Peyer's patch (tissue), 4 donors: Measurements from ENCODE around the gene FOS. TPM values are rescaled to one million over a fixed set of nuclear protein-coding genes. Genes with fewer than 3 reads are reported as not detected.
A peak's percentile ranks its signal among the peaks of the same experiment; 100 is the strongest.

Source experiments
- DNase-seq, 3 donors: peaks; one replicate each; pipeline ENCODE4 v3.0.0-alpha.2; 2017 to 2019
- H3K27ac ChIP-seq, 4 donors: fragments of 200-600 bp; sonication (generic); one replicate each; pipeline ENCODE4 v1.5.1; 2016 to 2019
- H3K27me3 ChIP-seq, 2 donors: fragments of 200-600 bp; sonication (generic); one replicate each; pipeline ENCODE4 v1.5.1; 2019
- H3K36me3 ChIP-seq, 3 donors: fragments of 200-600 bp; sonication (generic); one replicate each; pipeline ENCODE4 v1.5.1; 2016 to 2019
- H3K4me1 ChIP-seq, 4 donors: fragments of 200-600 bp; sonication (generic); one replicate each; pipeline ENCODE4 v1.5.1; 2016 to 2019
- H3K4me3 ChIP-seq, 4 donors: fragments of 200-600 bp; sonication (generic); 1 replicate in 3 of 4; 2 replicates in 1 of 4; pipeline ENCODE4 v1.5.1; 2016 to 2019; ENCODE audit warnings: mild to moderate bottlenecking in 1 of 4
- H3K9me3 ChIP-seq, 4 donors: fragments of 200-600 bp; sonication (generic); one replicate each; pipeline ENCODE4 v1.5.1; 2016 to 2019; ENCODE audit warnings: mild to moderate bottlenecking in 1 of 4
- CTCF ChIP-seq, 6 experiments: fragments of 450-650 bp in 4 of 6; fragments of 200-600 bp in 2 of 6; sonication (generic) in 1 of 6; IDR thresholded peaks; one replicate each; pipeline ENCODE4 v1.5.1; 2017 to 2019; ENCODE audit warnings: antibody characterized with exemption in 6 of 6, mild to moderate bottlenecking in 3 of 6, moderate library complexity in 1 of 6
- POLR2A ChIP-seq, 2 donors: fragments of 450-650 bp; IDR thresholded peaks; one replicate each; pipeline ENCODE4 v1.5.1; 2017; ENCODE audit warnings: antibody characterized with exemption in 2 of 2, mild to moderate bottlenecking in 2 of 2, moderate library complexity in 2 of 2
- total RNA-seq, 4 donors: library from RNA; depleted of rRNA; stranded (reverse); fragments of >200 nt; gene quantifications; one replicate each; pipeline ENCODE4 v1.1.0, GENCODE V29; 2016

FOS gene
- total RNA-seq, 4 donors from 2014 or later = 267 to 2,466 (median 503) TPM

- H3K4me1 ChIP-seq = peaks cover 0 to 9% (median 0%) of the 10 kb centered on the region in 4 donors
- TF ChIP-seq CTCF (IDR thresholded peaks at IDR 0.05) (no peak), POLR2A (IDR thresholded peaks at IDR 0.05) (no peak)
- DNase-seq = peak in 2 of 3 donors; percentile 69 to 78
- peak overlapping the region; percentile 42 to 78 (median 64) for H3K27ac ChIP-seq
- H3K36me3 ChIP-seq = no peaks in the 10 kb centered on the region
- H3K27me3 ChIP-seq = no peaks in the 10 kb centered on the region
- H3K9me3 ChIP-seq = no peaks in the 10 kb centered on the region
- H3K4me3 ChIP-seq = no peak overlapping the region
Measured at GRCh38 chr14:75310295-75311111, 31.9 kb downstream of the FOS start.

- H3K4me3 ChIP-seq = no peak overlapping the region
- TF ChIP-seq POLR2A (IDR thresholded peaks at IDR 0.05) (no peak), CTCF (IDR thresholded peaks at IDR 0.05) (no peak)
- peaks cover 0 to 9% (median 0%) of the 10 kb centered on the region in 4 donors for H3K4me1 ChIP-seq
- no peak for DNase-seq
- H3K36me3 ChIP-seq = no peaks in the 10 kb centered on the region
- no peaks in the 10 kb centered on the region for H3K9me3 ChIP-seq
- peak overlapping the region; percentile 28 to 78 (median 56) for H3K27ac ChIP-seq
- no peaks in the 10 kb centered on the region for H3K27me3 ChIP-seq
Measured at GRCh38 chr14:75311356-75311755, 32.7 kb downstream of the FOS start.

GRCh38 chr14:75312341-75312740, 33.7 kb downstream of the FOS start:
- Histone ChIP-seq H3K27me3 (no peaks in the 10 kb centered on the region), H3K9me3 (no peaks in the 10 kb centered on the region), H3K27ac (no peak overlapping the region), H3K36me3 (no peaks in the 10 kb centered on the region), H3K4me3 (no peak overlapping the region), H3K4me1 (peaks cover 0 to 9% (median 0%) of the 10 kb centered on the region in 4 donors)
- TF ChIP-seq POLR2A (IDR thresholded peaks at IDR 0.05) (no peak), CTCF (IDR thresholded peaks at IDR 0.05) (no peak)
- DNase-seq = no peak

- no peak for DNase-seq
Measured at GRCh38 chr14:75313294-75313693, 34.7 kb downstream of the FOS start.

GRCh38 chr14:75315144-75315543, 36.5 kb downstream of the FOS start:
- Histone ChIP-seq H3K4me3 (no peak overlapping the region), H3K36me3 (no peaks in the 10 kb centered on the region), H3K27ac (no peak overlapping the region), H3K9me3 (no peaks in the 10 kb centered on the region), H3K27me3 (no peaks in the 10 kb centered on the region), H3K4me1 (peaks cover 0 to 9% (median 0%) of the 10 kb centered on the region in 4 donors)
- no peak for TF ChIP-seq CTCF (IDR thresholded peaks at IDR 0.05)
- no peak for TF ChIP-seq POLR2A (IDR thresholded peaks at IDR 0.05)
- no peak for DNase-seq

More at GRCh38 chr14:75313294-75313693, 34.7 kb downstream of the FOS start:
- Histone ChIP-seq H3K27ac (no peak overlapping the region), H3K4me3 (no peak overlapping the region), H3K4me1 (peaks cover 0 to 9% (median 0%) of the 10 kb centered on the region in 4 donors), H3K27me3 (no peaks in the 10 kb centered on the region), H3K9me3 (no peaks in the 10 kb centered on the region), H3K36me3 (no peaks in the 10 kb centered on the region)
- no peak for TF ChIP-seq POLR2A (IDR thresholded peaks at IDR 0.05)
- no peak for TF ChIP-seq CTCF (IDR thresholded peaks at IDR 0.05)
